Forelimb muscle (tissue), 1 donor: ENCODE data around the gene SPACA9. TPM values are rescaled to one million over a fixed set of nuclear protein-coding genes. Genes with fewer than 3 reads are reported as not detected.

Source experiments
- DNase-seq: peaks from one replicate; pipeline ENCODE4 v3.0.0-alpha.2; 2013; ENCODE audit warnings: low read depth
- polyA plus RNA-seq: library from polyadenylated mRNA; unstranded; fragments of 120-200 nt; gene quantifications from one replicate; pipeline ENCODE4 v1.2.1, GENCODE V29; 2013; ENCODE audit not compliant: insufficient read length

SPACA9 gene
- polyA plus RNA-seq, 1 donor, result 2.3 TPM

- no peak for DNase-seq
These were observed 15.6 kb upstream of the SPACA9 start for GRCh38 chr9:132863096-132863495.

GRCh38 chr9:132864277-132864676 lies 14.4 kb upstream of the SPACA9 start:
- DNase-seq, result no peak

GRCh38 chr9:132864691-132865090 lies 14.0 kb upstream of the SPACA9 start:
- DNase-seq, result no peak

GRCh38 chr9:132866898-132867297 lies 11.8 kb upstream of the SPACA9 start:
- no peak for DNase-seq

GRCh38 chr9:132869266-132869665 lies 9.4 kb upstream of the SPACA9 start:
- DNase-seq, result no peak

- DNase-seq, result no peak
These were observed 5.3 kb upstream of the SPACA9 start for GRCh38 chr9:132873403-132873802.

- no peak for DNase-seq
These were observed 3.5 kb upstream of the SPACA9 start for GRCh38 chr9:132875159-132875558.

- no peak for DNase-seq
These were observed 1.8 kb upstream of the SPACA9 start for GRCh38 chr9:132876849-132877248.

GRCh38 chr9:132877458-132877823 lies 1.3 kb upstream of the SPACA9 start:
- no peak for DNase-seq

- no peak for DNase-seq
These were observed 639 bp upstream of the SPACA9 start, which contains the start of gene AK8 for GRCh38 chr9:132877824-132878694. TSS of gene AK8 (minus strand) at chr9:132878284. CDS start at chr9:132878255, 29 bp downstream.

- DNase-seq, result no peak
These were observed 992 bp downstream of the SPACA9 start for GRCh38 chr9:132879457-132880323.

GRCh38 chr9:132880324-132880661 lies 1.6 kb downstream of the SPACA9 start:
- DNase-seq, result no peak

- no peak for DNase-seq
These were observed 3.1 kb downstream of the SPACA9 start for GRCh38 chr9:132881826-132882225.

- DNase-seq, result no peak
These were observed 3.9 kb downstream of the SPACA9 start for GRCh38 chr9:132882616-132883015.

- DNase-seq, result no peak
These were observed 4.9 kb downstream of the SPACA9 start for GRCh38 chr9:132883349-132884294.

- no peak for DNase-seq
These were observed 7.1 kb downstream of the SPACA9 start for GRCh38 chr9:132885720-132886333.

- DNase-seq, result no peak
These were observed 7.6 kb downstream of the SPACA9 start for GRCh38 chr9:132886334-132886725.

- no peak for DNase-seq
These were observed 8.8 kb downstream of the SPACA9 start for GRCh38 chr9:132887181-132888120.

- DNase-seq, result no peak
These were observed 9.5 kb downstream of the SPACA9 start for GRCh38 chr9:132888151-132888550.

GRCh38 chr9:132892400-132892799 lies 13.7 kb downstream of the SPACA9 start:
- DNase-seq, result no peak
